Hepatocyte (in vitro differentiated cells): ENCODE data around the gene MOB2.

ENCODE experiments used
- EZH2 ChIP-seq: fragments of 200-600 bp; sonication (generic); IDR thresholded peaks from 2 replicates; pipeline ENCODE4 v1.6.1; 2016; ENCODE audit warnings: antibody characterized with exemption, mild to moderate bottlenecking, borderline replicate concordance
- EZH2phosphoT487 ChIP-seq: fragments of 200-600 bp; sonication (generic); IDR thresholded peaks from one replicate; pipeline ENCODE4 v1.6.1; 2018; ENCODE audit warnings: antibody characterized with exemption, mild to moderate bottlenecking, low read depth, moderate library complexity; ENCODE audit not compliant: unreplicated experiment, severe bottlenecking
- TF ChIP-seq, protein P1 (sequence below): fragments of 200-600 bp; sonication (generic); IDR thresholded peaks from 2 replicates; pipeline ENCODE4 v1.5.1; 2016; ENCODE audit warnings: antibody characterized with exemption, mild to moderate bottlenecking; ENCODE audit not compliant: poor library complexity

DNA sequence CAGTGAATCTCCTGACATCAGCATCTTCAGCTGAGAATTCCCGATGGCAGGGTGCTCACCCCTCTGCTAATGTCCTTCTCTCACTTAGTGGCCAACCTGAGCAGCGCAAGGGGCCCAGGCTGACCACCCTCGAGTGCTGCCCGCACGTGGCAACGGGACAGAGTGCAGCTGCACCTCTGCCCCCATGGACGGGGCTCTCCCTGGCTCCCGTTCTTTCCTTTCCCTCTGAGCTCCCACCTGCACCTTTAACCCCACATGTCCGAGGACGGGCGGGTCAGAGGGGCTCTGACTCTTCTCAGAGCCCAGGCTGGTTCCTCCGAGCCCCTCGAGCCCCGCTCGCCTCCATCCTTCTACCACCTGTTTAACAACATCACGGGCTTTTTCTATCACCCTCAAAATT is 19.8 kb downstream of the MOB2 start:
- TF ChIP-seq EZH2 (no peak), EZH2phosphoT487 (no peak)
- TF ChIP-seq, protein P1, sequence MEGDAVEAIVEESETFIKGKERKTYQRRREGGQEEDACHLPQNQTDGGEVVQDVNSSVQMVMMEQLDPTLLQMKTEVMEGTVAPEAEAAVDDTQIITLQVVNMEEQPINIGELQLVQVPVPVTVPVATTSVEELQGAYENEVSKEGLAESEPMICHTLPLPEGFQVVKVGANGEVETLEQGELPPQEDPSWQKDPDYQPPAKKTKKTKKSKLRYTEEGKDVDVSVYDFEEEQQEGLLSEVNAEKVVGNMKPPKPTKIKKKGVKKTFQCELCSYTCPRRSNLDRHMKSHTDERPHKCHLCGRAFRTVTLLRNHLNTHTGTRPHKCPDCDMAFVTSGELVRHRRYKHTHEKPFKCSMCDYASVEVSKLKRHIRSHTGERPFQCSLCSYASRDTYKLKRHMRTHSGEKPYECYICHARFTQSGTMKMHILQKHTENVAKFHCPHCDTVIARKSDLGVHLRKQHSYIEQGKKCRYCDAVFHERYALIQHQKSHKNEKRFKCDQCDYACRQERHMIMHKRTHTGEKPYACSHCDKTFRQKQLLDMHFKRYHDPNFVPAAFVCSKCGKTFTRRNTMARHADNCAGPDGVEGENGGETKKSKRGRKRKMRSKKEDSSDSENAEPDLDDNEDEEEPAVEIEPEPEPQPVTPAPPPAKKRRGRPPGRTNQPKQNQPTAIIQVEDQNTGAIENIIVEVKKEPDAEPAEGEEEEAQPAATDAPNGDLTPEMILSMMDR, result no peak
